NCI-H187 treated with DMSO at 0.1 percent for 48 hours (cell line): ENCODE measurements around the gene POLE2.
"Not testable (repeated sequence)": the region's sequence is repeated elsewhere in the genome, so short reads cannot be mapped to it uniquely, and the experiment has no call there.

Experiments used
- DNase-seq: peaks from one replicate; lab custom pipeline; 2025; lab: John Stamatoyannopoulos, UW

POLE2 gene

GRCh38 chr14:49659526-49660455 lies 28.2 kb downstream of the POLE2 start:
- no peak for DNase-seq

DNA sequence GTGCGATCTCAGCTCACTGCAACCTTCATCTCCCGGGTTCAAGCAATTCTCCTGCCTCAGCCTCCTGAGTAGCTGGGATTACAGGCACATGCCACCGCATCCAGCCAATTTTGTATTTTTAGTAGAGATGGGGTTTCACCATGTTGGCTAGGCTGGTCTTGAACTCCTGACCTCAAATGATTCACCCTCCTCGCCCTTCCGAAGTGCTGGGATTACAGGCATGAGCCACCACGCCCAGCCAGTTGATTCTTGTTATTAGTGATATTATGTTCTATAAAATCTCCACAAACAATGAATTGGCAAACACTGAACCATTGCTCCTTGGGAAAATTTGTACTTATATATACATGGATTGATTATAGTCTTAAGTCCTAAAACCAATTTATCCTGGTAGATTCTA lies 30.5 kb downstream of the POLE2 start:
- DNase-seq = not testable (repeated sequence)

- no peak for DNase-seq
Observed at GRCh38 chr14:49654511-49654910, 33.5 kb downstream of the POLE2 start.

DNA sequence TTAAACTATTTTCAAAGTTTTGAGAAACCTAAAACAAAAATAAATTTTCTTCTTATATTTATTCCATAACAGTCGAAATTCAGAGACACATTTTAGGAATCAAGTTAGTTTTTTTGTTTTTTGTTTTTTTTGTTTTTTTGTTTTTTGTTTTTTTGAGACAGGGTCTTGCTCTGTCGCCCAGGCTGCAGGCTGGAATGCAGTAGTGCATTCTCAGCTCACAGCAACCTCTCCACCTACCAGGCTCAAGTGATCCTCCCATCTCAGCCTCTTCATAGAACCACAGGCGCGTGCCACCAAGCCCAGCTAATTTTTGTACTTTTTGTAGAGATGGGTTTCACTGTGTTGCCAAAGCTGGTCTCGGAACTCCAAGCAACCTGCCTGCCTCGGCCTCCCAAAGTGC lies 34.5 kb downstream of the POLE2 start:
- no peak for DNase-seq

- no peak for DNase-seq
Observed at GRCh38 chr14:49642163-49642562, 45.9 kb downstream of the POLE2 start.

DNA sequence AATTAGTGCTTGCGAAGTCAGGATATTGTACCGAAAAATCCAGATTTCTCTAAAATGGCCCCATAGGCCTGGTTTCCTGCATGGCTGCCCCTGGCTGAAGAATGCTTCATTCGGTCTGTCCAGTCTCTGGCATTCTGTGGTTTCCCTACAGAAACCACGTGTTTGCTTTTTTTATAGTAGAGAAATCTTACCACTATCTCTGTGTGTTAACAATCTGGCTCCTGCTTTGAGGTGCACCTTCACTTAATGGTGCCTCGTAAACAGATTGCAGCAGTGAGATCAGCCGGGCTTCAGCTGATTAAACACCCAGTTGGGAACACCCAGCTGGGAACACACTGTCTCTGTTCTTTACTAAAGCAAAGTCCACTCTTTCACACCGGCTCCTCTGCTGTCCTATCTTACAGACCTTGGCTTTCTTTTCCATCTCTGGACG lies 46.3 kb downstream of the POLE2 start:
- no peak for DNase-seq

GRCh38 chr14:49640540-49641417 lies 47.2 kb downstream of the POLE2 start:
- DNase-seq = no peak

GRCh38 chr14:49637534-49638078 lies 50.4 kb downstream of the POLE2 start:
- no peak for DNase-seq

GRCh38 chr14:49636866-49637265 lies 51.1 kb downstream of the POLE2 start:
- no peak for DNase-seq

GRCh38 chr14:49634547-49635334 lies 53.3 kb downstream of the POLE2 start, which contains the start of gene DNAAF2:
DNAAF2 (minus strand) TSS chr14:49635244; CDS start chr14:49635149, 95 bp downstream.
- peak; percentile 44 for DNase-seq

DNA sequence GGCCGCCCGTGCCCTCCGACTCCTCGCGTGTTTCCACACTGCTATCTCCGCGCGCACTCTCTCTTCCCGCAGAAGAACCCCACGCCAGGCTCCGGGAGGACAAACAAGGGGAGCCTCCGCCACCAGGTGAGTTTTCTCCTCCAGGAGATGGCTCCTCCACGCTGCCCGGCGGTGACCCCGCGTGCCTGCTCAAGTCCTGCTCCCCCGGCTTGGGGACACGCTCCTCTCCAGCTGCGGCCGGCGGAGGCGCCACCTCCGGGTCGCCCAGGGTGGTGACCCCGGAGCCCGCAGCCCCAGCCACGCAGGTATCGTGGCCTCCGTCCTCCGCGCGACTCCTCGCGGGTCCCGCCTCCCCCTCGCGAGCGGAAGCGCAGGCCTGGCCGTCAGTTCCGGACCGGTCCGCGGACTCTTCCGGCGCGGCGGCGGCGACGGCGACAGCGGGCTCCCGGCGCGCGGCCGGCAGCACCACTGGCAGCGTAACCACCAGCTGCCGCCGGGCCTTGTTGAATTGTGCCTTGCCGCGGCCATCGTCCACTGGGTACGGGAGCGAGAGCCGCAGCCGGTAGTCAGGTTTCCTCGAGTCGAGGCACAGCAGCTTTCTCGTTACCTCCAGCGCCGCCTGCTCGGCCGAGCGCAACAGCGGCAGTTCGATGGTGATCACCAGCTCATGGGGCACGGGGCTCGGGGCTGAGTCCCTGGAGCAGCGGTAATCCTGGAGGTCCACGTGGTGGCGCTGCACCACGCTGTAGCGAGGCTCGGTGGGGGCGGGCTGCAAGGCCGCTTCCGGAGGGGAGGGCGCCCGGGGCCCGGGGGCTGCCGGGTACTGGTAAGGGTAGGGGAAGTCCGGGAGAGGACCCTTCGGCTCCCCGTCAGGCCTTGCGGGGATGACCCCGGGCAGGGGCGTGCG lies 54.1 kb downstream of the POLE2 start:
- DNase-seq = peak; percentile 61

- DNase-seq = no peak
Observed at GRCh38 chr14:49623941-49624839, 63.8 kb downstream of the POLE2 start.

GRCh38 chr14:49623387-49623786 lies 64.6 kb downstream of the POLE2 start:
- DNase-seq = no peak

DNA sequence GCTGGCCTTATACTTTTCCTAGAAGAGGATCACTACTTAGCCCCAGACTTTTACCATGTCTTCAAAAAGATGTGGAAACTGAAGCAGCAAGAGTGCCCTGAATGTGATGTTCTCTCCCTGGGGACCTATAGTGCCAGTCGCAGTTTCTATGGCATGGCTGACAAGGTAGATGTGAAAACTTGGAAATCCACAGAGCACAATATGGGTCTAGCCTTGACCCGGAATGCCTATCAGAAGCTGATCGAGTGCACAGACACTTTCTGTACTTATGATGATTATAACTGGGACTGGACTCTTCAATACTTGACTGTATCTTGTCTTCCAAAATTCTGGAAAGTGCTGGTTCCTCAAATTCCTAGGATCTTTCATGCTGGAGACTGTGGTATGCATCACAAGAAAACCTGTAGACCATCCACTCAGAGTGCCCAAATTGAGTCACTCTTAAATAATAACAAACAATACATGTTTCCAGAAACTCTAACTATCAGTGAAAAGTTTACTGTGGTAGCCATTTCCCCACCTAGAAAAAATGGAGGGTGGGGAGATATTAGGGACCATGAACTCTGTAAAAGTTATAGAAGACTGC lies 65.9 kb downstream of the POLE2 start:
- no peak for DNase-seq

- DNase-seq = peak; percentile 43
Observed at GRCh38 chr14:49621114-49621881, 66.7 kb downstream of the POLE2 start.

- peak; percentile 94 for DNase-seq
Observed at GRCh38 chr14:49620182-49621113, 67.6 kb downstream of the POLE2 start, which contains the start of the genes MGAT2 and RPL36AL. MGAT2 (plus strand) TSS chr14:49620799; CDS start chr14:49621269, 470 bp downstream. RPL36AL (minus strand) TSS chr14:49620626; CDS start chr14:49619104, 1,522 bp downstream.

DNA sequence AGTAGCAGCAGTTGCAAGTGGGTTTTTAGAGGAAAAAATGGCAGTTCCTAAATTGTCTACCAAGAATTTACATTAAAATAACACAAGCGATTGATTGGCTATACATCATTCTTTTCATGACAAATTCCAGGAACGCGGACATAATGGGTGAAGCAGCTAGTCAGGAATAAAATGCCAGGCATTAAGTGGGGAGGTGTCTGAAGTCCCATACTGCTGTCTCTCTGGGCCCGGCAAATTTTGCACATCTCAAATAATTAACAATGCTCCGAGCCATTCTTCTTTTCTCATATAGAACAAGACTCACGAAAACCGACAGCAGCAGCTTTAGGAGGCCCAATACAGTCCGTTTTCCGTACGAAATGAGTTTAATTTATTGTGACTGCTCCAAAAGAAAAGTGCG lies 68.3 kb downstream of the POLE2 start:
- DNase-seq = no peak
